H1 (cell line): ENCODE data around the gene HELZ2. TPM values are rescaled to one million over a fixed set of nuclear protein-coding genes. Genes with fewer than 3 reads are reported as not detected.

ENCODE experiments used
- CHD7 ChIP-seq: fragments of 300-600 bp; sonication (generic); IDR thresholded peaks from 2 replicates; pipeline ENCODE4 v1.7.1; 2012; ENCODE audit warnings: low read length, moderate library complexity, mild to moderate bottlenecking, inconsistent platforms; ENCODE audit not compliant: insufficient replicate concordance
- EGR1 ChIP-seq: IDR thresholded peaks from 2 replicates; pipeline ENCODE4 v1.6.1; 2011; ENCODE audit warnings: low read depth, low read length, borderline replicate concordance
- GABPA ChIP-seq: IDR thresholded peaks from 2 replicates; pipeline ENCODE4 v1.6.1; 2011; ENCODE audit warnings: mild to moderate bottlenecking, low read length, moderate library complexity, borderline replicate concordance; ENCODE audit not compliant: insufficient read depth
- HDAC6 ChIP-seq: IDR thresholded peaks from one replicate; pipeline ENCODE4 v1.7.1; 2012; ENCODE audit warnings: low read depth, mild to moderate bottlenecking, inconsistent platforms, low read length, moderate library complexity
- KDM4A ChIP-seq: IDR thresholded peaks from one replicate; pipeline ENCODE4 v1.7.1; 2012; ENCODE audit warnings: low read depth, mild to moderate bottlenecking, moderate library complexity, low read length, inconsistent platforms; ENCODE audit not compliant: severe bottlenecking
- polyA plus RNA-seq, 7 experiments: library from polyadenylated mRNA; depleted of rRNA in 3 of 7; stranded (reverse) in 5 of 7; unstranded in 2 of 7; fragments of >200 nt in 5 of 7; fragments of 200-250 nt in 2 of 7; gene quantifications; 1 replicate in 5 of 7; 2 replicates in 1 of 7; 4 replicates in 1 of 7; pipeline versions ENCODE4 v1.2.1 to v1.2.3, GENCODE V29; 2011 to 2013; ENCODE audit warnings: missing spikeins in 2 of 7, mixed read lengths in 2 of 7
- total RNA-seq: library from RNA; stranded (reverse); fragmentation: NEBNext Ultra II Directional; extraction: Animal tissue kit (Norgen Biotek cat#: 25700); gene quantifications from 2 replicates; pipeline ENCODE4 v1.2.1, GENCODE V29; 2021

The HELZ2 gene
- total and polyA plus RNA-seq, 2 of the 8 experiments (the other 6 are each of a cell fraction or from before 2014, with no cell fraction given) = 7.9 to 17.5 TPM

GRCh38 chr20:63620991-63621390 lies 47.0 kb upstream of the HELZ2 start (continued):
- TF ChIP-seq CHD7 (no peak), GABPA (no peak), EGR1 (no peak), KDM4A (no peak), HDAC6 (no peak)
